Thyroid gland (tissue), 4 donors: ENCODE results near the gene KHDC1L. TPM values are rescaled to one million over a fixed set of nuclear protein-coding genes. Genes with fewer than 3 reads are reported as not detected.
"Not testable (repeated sequence)": the region's sequence is repeated elsewhere in the genome, so short reads cannot be mapped to it uniquely, and the experiment has no call there.

Experiments
- DNase-seq, 2 donors: peaks; one replicate each; pipeline ENCODE4 v3.0.0-alpha.2; 2019
- H3K27ac ChIP-seq, 3 donors: fragments of 200-600 bp; sonication (generic); 1 replicate in 2 of 3; 2 replicates in 1 of 3; pipeline ENCODE4 v1.5.1; 2016 to 2019; ENCODE audit warnings: mild to moderate bottlenecking in 1 of 3, moderate library complexity in 1 of 3
- H3K27me3 ChIP-seq: fragments of 200-600 bp; sonication (generic); one replicate; pipeline ENCODE4 v1.5.1; 2019
- H3K36me3 ChIP-seq, 2 donors: fragments of 200-600 bp; sonication (generic); one replicate each; pipeline ENCODE4 v1.5.1; 2016 to 2019
- H3K4me1 ChIP-seq, 2 donors: fragments of 200-600 bp; sonication (generic); one replicate each; pipeline ENCODE4 v1.5.1; 2017 to 2019
- H3K4me3 ChIP-seq, 3 donors: fragments of 200-600 bp; sonication (generic); replicated peaks in 1 of 3; 1 replicate in 2 of 3; 2 replicates in 1 of 3; pipeline ENCODE4 v1.5.1; 2016; ENCODE audit warnings: mild to moderate bottlenecking in 1 of 3
- H3K9me3 ChIP-seq: fragments of 200-600 bp; sonication (generic); one replicate; pipeline ENCODE4 v1.5.1; 2017
- CTCF ChIP-seq, 6 experiments: fragments of 200-600 bp in 3 of 6; fragments of 450-650 bp in 3 of 6; sonication (generic) in 3 of 6; IDR thresholded peaks; one replicate each; pipeline ENCODE4 v1.5.1; 2016 to 2019; ENCODE audit warnings: antibody characterized with exemption in 6 of 6, mild to moderate bottlenecking in 2 of 6, inconsistent platforms in 1 of 6, moderate library complexity in 1 of 6
- POLR2A ChIP-seq, 2 donors: fragments of 450-650 bp; IDR thresholded peaks; one replicate each; pipeline ENCODE4 v1.6.1; 2017; ENCODE audit warnings: antibody characterized with exemption in 2 of 2, mild to moderate bottlenecking in 2 of 2, moderate library complexity in 1 of 2
- WGBS, 2 donors: methylation state at CpG; one replicate each; pipeline ENCODE4 v1.1.5; 2017; 5-methylcytosine and 5-hydroxymethylcytosine counted together
- intact Hi-C: fragments of 100-400 bp; cut with DNase I; formaldehyde crosslinking; loops from one replicate; pipeline ENCODE4 v1.15.1; 2023
- total RNA-seq, 4 donors: library from RNA; depleted of rRNA; stranded (reverse); fragments of >200 nt; gene quantifications; one replicate each; pipeline ENCODE4 v1.2.3, GENCODE V29; 2016

Gene KHDC1L
- total RNA-seq, 4 donors from 2014 or later = not detected

GRCh38 chr6:73258721-73259120 lies 33.4 kb upstream of the KHDC1L start:
- no peaks in the 10 kb centered on the region for H3K36me3 ChIP-seq
- no peak for DNase-seq
- no peaks in the 10 kb centered on the region for H3K9me3 ChIP-seq
- 67 to 71% methylated on average over 1 of the region's 1 CpG for WGBS, 2 donors
- intact Hi-C loops = no loop called here
- no peak for TF ChIP-seq POLR2A (IDR thresholded peaks at IDR 0.05)
- TF ChIP-seq CTCF (IDR thresholded peaks at IDR 0.05) = no peak
- no peak overlapping the region for H3K27ac ChIP-seq
- H3K27me3 ChIP-seq = no peaks in the 10 kb centered on the region
- H3K4me1 ChIP-seq = peaks cover 0 to 6% of the 10 kb centered on the region in 2 donors
- no peak overlapping the region for H3K4me3 ChIP-seq

GRCh38 chr6:73254323-73254722 lies 29.0 kb upstream of the KHDC1L start:
- H3K4me3 ChIP-seq, H3K27ac ChIP-seq, intact Hi-C loops, H3K27me3 ChIP-seq, H3K9me3 ChIP-seq, DNase-seq, H3K36me3 ChIP-seq, H3K4me1 ChIP-seq: not testable (repeated sequence)
- WGBS, 2 donors = 96 to 97% methylated on average over 5 of the region's 5 CpGs

GRCh38 chr6:73252703-73253102 lies 27.4 kb upstream of the KHDC1L start:
- H3K4me3 ChIP-seq = no peak overlapping the region
- H3K27ac ChIP-seq = no peak overlapping the region
- no peak for TF ChIP-seq POLR2A (IDR thresholded peaks at IDR 0.05)
- no peak for TF ChIP-seq CTCF (IDR thresholded peaks at IDR 0.05)
- intact Hi-C loops = no loop called here
- H3K36me3 ChIP-seq = no peaks in the 10 kb centered on the region
- 96 to 98% methylated on average over 2 of the region's 2 CpGs for WGBS, 2 donors
- DNase-seq = no peak
- H3K9me3 ChIP-seq = no peaks in the 10 kb centered on the region
- H3K27me3 ChIP-seq = no peaks in the 10 kb centered on the region
- H3K4me1 ChIP-seq = no peaks in the 10 kb centered on the region

- no peaks in the 10 kb centered on the region for H3K9me3 ChIP-seq
- no peak overlapping the region for H3K27ac ChIP-seq
- DNase-seq = no peak
- no peaks in the 10 kb centered on the region for H3K4me1 ChIP-seq
- intact Hi-C loops = no loop called here
- no peaks in the 10 kb centered on the region for H3K36me3 ChIP-seq
- H3K27me3 ChIP-seq = no peaks in the 10 kb centered on the region
- TF ChIP-seq POLR2A (IDR thresholded peaks at IDR 0.05) (no peak), CTCF (IDR thresholded peaks at IDR 0.05) (no peak)
- no peak overlapping the region for H3K4me3 ChIP-seq
Measured at GRCh38 chr6:73250016-73250415, 24.7 kb upstream of the KHDC1L start.

GRCh38 chr6:73248192-73248903 lies 23.1 kb upstream of the KHDC1L start:
- no peaks in the 10 kb centered on the region for H3K27me3 ChIP-seq
- no peaks in the 10 kb centered on the region for H3K9me3 ChIP-seq
- no peaks in the 10 kb centered on the region for H3K4me1 ChIP-seq
- no peaks in the 10 kb centered on the region for H3K36me3 ChIP-seq
- WGBS, 2 donors = 54 to 59% methylated on average over 5 of the region's 5 CpGs
- TF ChIP-seq POLR2A (IDR thresholded peaks at IDR 0.05) (no peak), CTCF (IDR thresholded peaks at IDR 0.05) (no peak)
- no peak for DNase-seq
- no peak overlapping the region for H3K4me3 ChIP-seq
- H3K27ac ChIP-seq = no peak overlapping the region
- intact Hi-C loops = no loop called here
